Right lobe of liver (tissue), 4 donors: ENCODE data around the gene CLNK.

ENCODE experiments used
- POLR2A ChIP-seq: fragments of 450-650 bp; IDR thresholded peaks from one replicate; pipeline ENCODE4 v1.6.1; 2017; ENCODE audit warnings: antibody characterized with exemption, mild to moderate bottlenecking
- TF ChIP-seq, protein P1 (sequence below), 4 donors: fragments of 200-600 bp in 3 of 4; fragments of 450-650 bp in 1 of 4; IDR thresholded peaks; one replicate each; pipeline versions ENCODE4 v1.5.1 to v1.8.0; 2016 to 2022; ENCODE audit warnings: antibody characterized with exemption in 4 of 4, mild to moderate bottlenecking in 2 of 4
- donor health status: DM: no; HTN: no; CAD: no.
- donor health status: DM: no; HTN: no; CAD: no.
- donor health status: DM: no; HTN: yes; CAD: no.

DNA sequence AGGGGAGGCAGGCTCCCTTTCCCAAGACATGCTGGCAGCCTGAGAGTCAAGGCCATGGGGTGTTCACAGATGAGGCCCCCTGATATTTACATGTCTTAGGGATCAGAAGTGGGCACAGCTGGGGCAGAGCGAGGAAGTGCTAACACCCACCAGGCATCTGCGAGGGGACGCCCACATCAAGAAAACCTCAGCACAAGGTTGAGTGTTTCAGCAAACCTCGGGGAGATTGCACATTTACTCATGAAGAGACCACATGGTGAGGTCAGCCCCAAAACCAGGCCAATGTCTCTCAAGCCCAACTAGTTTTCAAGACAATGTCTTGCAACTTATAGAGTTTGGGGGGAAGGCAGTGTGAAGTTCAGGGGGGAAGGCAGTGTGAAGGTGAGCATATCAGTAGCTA, 55.2 kb downstream of the CLNK start:
- TF ChIP-seq, protein P1, sequence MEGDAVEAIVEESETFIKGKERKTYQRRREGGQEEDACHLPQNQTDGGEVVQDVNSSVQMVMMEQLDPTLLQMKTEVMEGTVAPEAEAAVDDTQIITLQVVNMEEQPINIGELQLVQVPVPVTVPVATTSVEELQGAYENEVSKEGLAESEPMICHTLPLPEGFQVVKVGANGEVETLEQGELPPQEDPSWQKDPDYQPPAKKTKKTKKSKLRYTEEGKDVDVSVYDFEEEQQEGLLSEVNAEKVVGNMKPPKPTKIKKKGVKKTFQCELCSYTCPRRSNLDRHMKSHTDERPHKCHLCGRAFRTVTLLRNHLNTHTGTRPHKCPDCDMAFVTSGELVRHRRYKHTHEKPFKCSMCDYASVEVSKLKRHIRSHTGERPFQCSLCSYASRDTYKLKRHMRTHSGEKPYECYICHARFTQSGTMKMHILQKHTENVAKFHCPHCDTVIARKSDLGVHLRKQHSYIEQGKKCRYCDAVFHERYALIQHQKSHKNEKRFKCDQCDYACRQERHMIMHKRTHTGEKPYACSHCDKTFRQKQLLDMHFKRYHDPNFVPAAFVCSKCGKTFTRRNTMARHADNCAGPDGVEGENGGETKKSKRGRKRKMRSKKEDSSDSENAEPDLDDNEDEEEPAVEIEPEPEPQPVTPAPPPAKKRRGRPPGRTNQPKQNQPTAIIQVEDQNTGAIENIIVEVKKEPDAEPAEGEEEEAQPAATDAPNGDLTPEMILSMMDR (IDR thresholded peaks at IDR 0.05), result no peak
- TF ChIP-seq POLR2A, result no peak
